H1 (cell line): Measurements from ENCODE around the gene CYP4F3. TPM values are rescaled to one million over a fixed set of nuclear protein-coding genes. Genes with fewer than 3 reads are reported as not detected.

ENCODE experiments used
- CTCF ChIA-PET: fragments of 300-600 bp; sonication (Branson Sonifier 250); formaldehyde crosslinking; loops from one replicate; lab custom pipeline; 2021; ENCODE audit not compliant: partially characterized antibody; lab: Charles Lee
- POLR2A ChIA-PET: fragments of 300-600 bp; sonication (Branson Sonifier 250); formaldehyde crosslinking; loops from one replicate; lab custom pipeline; 2021; ENCODE audit warnings: inconsistent platforms; ENCODE audit not compliant: partially characterized antibody; lab: Charles Lee
- DNase-seq, 2 experiments: peaks; one replicate each; pipeline versions ENCODE4 v3.0.0 to v3.0.0-alpha.2; 2010 to 2022; ENCODE audit warnings: low spot score in 2 of 2, low read depth in 1 of 2, mixed read lengths in 1 of 2
- FAIRE-seq: peaks from 2 replicates; lab custom pipeline; 2011; peaks lifted over from hg19 to GRCh38; lab: Jason Lieb, UNC
- H2AFZ ChIP-seq: 2 replicates; pipeline ENCODE4 v1.8.1; 2012; ENCODE audit warnings: low read length, inconsistent platforms
- H2AK5ac ChIP-seq: 2 replicates; pipeline ENCODE4 v1.6.1; 2013; ENCODE audit warnings: low read depth, low read length
- H2BK120ac ChIP-seq: replicated peaks from 2 replicates; pipeline ENCODE3; 2013; ENCODE audit warnings: low read depth, low read length, inconsistent platforms
- H2BK12ac ChIP-seq: 2 replicates; pipeline ENCODE4 v1.6.1; 2013; ENCODE audit warnings: low read depth, low read length
- H2BK15ac ChIP-seq: 2 replicates; pipeline ENCODE4 v1.6.1; 2013; ENCODE audit warnings: low read length
- H2BK20ac ChIP-seq: 2 replicates; pipeline ENCODE4 v1.6.1; 2013; ENCODE audit warnings: low read length
- H2BK5ac ChIP-seq: 2 replicates; pipeline ENCODE4 v1.6.1; 2013; ENCODE audit warnings: low read depth, low read length
- H3K14ac ChIP-seq: 2 replicates; pipeline ENCODE4 v1.6.1; 2013; ENCODE audit warnings: inconsistent platforms; ENCODE audit not compliant: insufficient read length
- H3K18ac ChIP-seq: 2 replicates; pipeline ENCODE4 v1.6.1; 2013; ENCODE audit warnings: low read length; ENCODE audit errors: extremely low read depth
- H3K23ac ChIP-seq: 2 replicates; pipeline ENCODE4 v1.6.1; 2013; ENCODE audit warnings: inconsistent platforms; ENCODE audit not compliant: insufficient read length
- H3K23me2 ChIP-seq: 2 replicates; pipeline ENCODE4 v1.6.1; 2013; ENCODE audit warnings: low read depth, low read length
- H3K27ac ChIP-seq: 2 replicates; pipeline ENCODE4 v1.6.1; 2011; ENCODE audit warnings: low read depth, low read length, inconsistent platforms
- H3K27me3 ChIP-seq, 4 experiments: replicated peaks in 1 of 4; 1 replicate in 1 of 4; 2 replicates in 3 of 4; pipeline versions ENCODE4 v1.6.1 to v1.8.1; 2011 to 2013; ENCODE audit warnings: low read length in 3 of 4, mild to moderate bottlenecking in 3 of 4, inconsistent platforms in 2 of 4, mixed read lengths in 2 of 4, moderate library complexity in 1 of 4; ENCODE audit not compliant: control insufficient read depth in 3 of 4, insufficient read depth in 3 of 4; ENCODE audit errors: extremely low read depth in 1 of 4
- H3K36me3 ChIP-seq, 4 experiments: 2 replicates each; pipeline versions ENCODE4 v1.6.1 to v1.8.1; 2011 to 2013; ENCODE audit warnings: mild to moderate bottlenecking in 4 of 4, low read length in 3 of 4, moderate library complexity in 2 of 4, control low read depth in 1 of 4, inconsistent platforms in 1 of 4; ENCODE audit not compliant: insufficient read depth in 4 of 4, control insufficient read depth in 2 of 4
- H3K4ac ChIP-seq: replicated peaks from 2 replicates; pipeline ENCODE3; 2013; ENCODE audit warnings: low read length, low read depth, mixed read lengths, inconsistent platforms; ENCODE audit not compliant: insufficient read length
- H3K4me1 ChIP-seq, 4 experiments: replicated peaks in 1 of 4; 1 replicate in 1 of 4; 2 replicates in 3 of 4; pipeline versions ENCODE4 v1.6.1 to v1.8.1; 2011 to 2013; ENCODE audit warnings: low read length in 3 of 4, inconsistent platforms in 2 of 4, mixed read lengths in 1 of 4; ENCODE audit not compliant: insufficient read depth in 4 of 4, control insufficient read depth in 3 of 4
- H3K4me2 ChIP-seq, 2 experiments: 2 replicates each; pipeline versions ENCODE4 v1.6.1 to v1.8.1; 2011 to 2013; ENCODE audit warnings: low read depth in 2 of 2, low read length in 2 of 2, control low read depth in 1 of 2, inconsistent platforms in 1 of 2, mild to moderate bottlenecking in 1 of 2; ENCODE audit not compliant: insufficient read depth in 1 of 2
- H3K4me3 ChIP-seq, 4 experiments: fragments of 200-600, 300-600 bp in 1 of 4; sonication (generic), shearing (Covaris generic), sonication (Bioruptor Twin) in 1 of 4; 2 replicates each; pipeline versions ENCODE4 v1.5.1 to v1.8.1; 2011 to 2016; ENCODE audit warnings: low read length in 4 of 4, low read depth in 3 of 4, control low read depth in 2 of 4, inconsistent platforms in 2 of 4, mild to moderate bottlenecking in 2 of 4, mixed read lengths in 1 of 4, moderate library complexity in 1 of 4; ENCODE audit not compliant: insufficient read depth in 2 of 4; ENCODE audit errors: extremely low read depth in 1 of 4
- H3K56ac ChIP-seq: replicated peaks from 2 replicates; pipeline ENCODE3; 2013; ENCODE audit warnings: low read depth, mild to moderate bottlenecking, mixed read lengths, low read length, inconsistent platforms; ENCODE audit not compliant: insufficient read length
- H3K79me1 ChIP-seq: 2 replicates; pipeline ENCODE4 v1.6.1; 2013; ENCODE audit warnings: low read depth, low read length, control low read depth
- H3K79me2 ChIP-seq, 2 experiments: 2 replicates each; pipeline versions ENCODE4 v1.6.1 to v1.8.1; 2012 to 2013; ENCODE audit warnings: low read length in 2 of 2, mild to moderate bottlenecking in 2 of 2, inconsistent platforms in 1 of 2; ENCODE audit not compliant: insufficient read depth in 2 of 2, control insufficient read depth in 1 of 2
- H3K9ac ChIP-seq, 4 experiments: replicated peaks in 1 of 4; 1 replicate in 1 of 4; 2 replicates in 3 of 4; pipeline versions ENCODE4 v1.6.1 to v1.8.1; 2011 to 2013; ENCODE audit warnings: low read depth in 3 of 4, low read length in 3 of 4, control low read depth in 2 of 4, mild to moderate bottlenecking in 2 of 4, moderate library complexity in 2 of 4, inconsistent platforms in 1 of 4; ENCODE audit errors: extremely low read depth in 1 of 4
- H3K9me3 ChIP-seq, 2 experiments: 2 replicates each; pipeline versions ENCODE4 v1.6.1 to v1.8.1; 2012 to 2013; ENCODE audit warnings: mild to moderate bottlenecking in 2 of 2, moderate library complexity in 2 of 2, control low read depth in 1 of 2, inconsistent platforms in 1 of 2, low read depth in 1 of 2, low read length in 1 of 2, mixed read lengths in 1 of 2; ENCODE audit not compliant: insufficient read depth in 2 of 2
- H4K20me1 ChIP-seq, 2 experiments: replicated peaks in 1 of 2; 2 replicates each; pipeline versions ENCODE3 to v1.8.1; 2011 to 2013; ENCODE audit warnings: inconsistent platforms in 2 of 2, low read length in 2 of 2, mild to moderate bottlenecking in 1 of 2; ENCODE audit not compliant: insufficient read depth in 2 of 2, control insufficient read depth in 1 of 2
- H4K5ac ChIP-seq: 2 replicates; pipeline ENCODE4 v1.6.1; 2013; ENCODE audit warnings: low read length, low read depth, mixed read lengths, inconsistent platforms; ENCODE audit not compliant: insufficient read length
- H4K8ac ChIP-seq: 2 replicates; pipeline ENCODE4 v1.8.0; 2013; ENCODE audit warnings: mild to moderate bottlenecking, moderate library complexity, low read length, inconsistent platforms; ENCODE audit not compliant: insufficient read depth; ENCODE audit errors: extremely low read depth
- H4K91ac ChIP-seq: replicated peaks from 2 replicates; pipeline ENCODE3; 2013; ENCODE audit warnings: low read length, mixed read lengths, inconsistent platforms; ENCODE audit not compliant: insufficient read length
- ASH2L ChIP-seq: fragments of 200-600, 300-600 bp; sonication (generic); IDR thresholded peaks from one replicate; pipeline ENCODE4 v1.7.1; 2017; ENCODE audit warnings: low read length
- ATF2 ChIP-seq: IDR thresholded peaks from 2 replicates; pipeline ENCODE4 v1.6.1; 2012; ENCODE audit warnings: low read length, inconsistent platforms
- BRCA1 ChIP-seq: IDR thresholded peaks from 2 replicates; pipeline ENCODE4 v1.6.1; 2012; ENCODE audit warnings: low read depth, low read length, improper control_type of control experiment
- CEBPB ChIP-seq: IDR thresholded peaks from 2 replicates; pipeline ENCODE4 v1.6.1; 2012; ENCODE audit warnings: low read depth, low read length
- EGR1 ChIP-seq: IDR thresholded peaks from 2 replicates; pipeline ENCODE4 v1.6.1; 2011; ENCODE audit warnings: low read depth, low read length, borderline replicate concordance
- GABPA ChIP-seq: IDR thresholded peaks from 2 replicates; pipeline ENCODE4 v1.6.1; 2011; ENCODE audit warnings: mild to moderate bottlenecking, low read length, moderate library complexity, borderline replicate concordance; ENCODE audit not compliant: insufficient read depth
- KDM4A ChIP-seq: IDR thresholded peaks from one replicate; pipeline ENCODE4 v1.7.1; 2012; ENCODE audit warnings: low read depth, mild to moderate bottlenecking, moderate library complexity, low read length, inconsistent platforms; ENCODE audit not compliant: severe bottlenecking
- RAD21 ChIP-seq, 2 experiments: IDR thresholded peaks in 1 of 2; conservative IDR thresholded peaks in 1 of 2; 2 replicates each; pipeline ENCODE4 v1.6.1; 2011; ENCODE audit warnings: low read depth in 2 of 2, low read length in 2 of 2, improper control_type of control experiment in 1 of 2, inconsistent platforms in 1 of 2, mild to moderate bottlenecking in 1 of 2, moderate library complexity in 1 of 2
- RXRA ChIP-seq: IDR thresholded peaks from 2 replicates; pipeline ENCODE4 v1.6.1; 2011; ENCODE audit warnings: low read depth, mild to moderate bottlenecking, low read length, moderate library complexity; ENCODE audit not compliant: insufficient read depth
- SAP30 ChIP-seq: fragments of 300-600 bp; sonication (generic); IDR thresholded peaks from 2 replicates; pipeline ENCODE4 v1.7.1; 2012; ENCODE audit warnings: low read length, moderate library complexity, mild to moderate bottlenecking, inconsistent platforms; ENCODE audit not compliant: insufficient read depth, insufficient replicate concordance
- SUZ12 ChIP-seq: fragments of 200-600 bp; sonication (generic); IDR thresholded peaks from 2 replicates; pipeline ENCODE4 v1.6.1; 2012; ENCODE audit warnings: mild to moderate bottlenecking, inconsistent platforms, low read length, moderate library complexity, mixed read lengths
- TAF7 ChIP-seq: optimal IDR thresholded peaks from 2 replicates; pipeline ENCODE3; 2011; ENCODE audit warnings: low read depth, mild to moderate bottlenecking, inconsistent platforms, low read length, moderate library complexity, borderline replicate concordance
- WGBS, 2 experiments: shearing (Covaris generic) in 1 of 2; methylation state at CpG; one replicate each; pipeline versions ENCODE4 v1.1.6 to v1.1.7; 2013 to 2015; ENCODE audit warnings: low lambda C conversion rate in 2 of 2, mixed read lengths in 2 of 2, inconsistent platforms in 1 of 2, low coverage in 1 of 2, missing lambda C conversion rate in 1 of 2; ENCODE audit not compliant: insufficient replicate concordance in 2 of 2, insufficient coverage in 1 of 2, insufficient read length in 1 of 2; ENCODE audit errors: extremely low coverage in 1 of 2, missing lambda C conversion rate in 1 of 2; 5-methylcytosine and 5-hydroxymethylcytosine counted together
- polyA plus RNA-seq, 7 experiments: library from polyadenylated mRNA; depleted of rRNA in 3 of 7; stranded (reverse) in 5 of 7; unstranded in 2 of 7; fragments of >200 nt in 5 of 7; fragments of 200-250 nt in 2 of 7; gene quantifications; 1 replicate in 5 of 7; 2 replicates in 1 of 7; 4 replicates in 1 of 7; pipeline versions ENCODE4 v1.2.1 to v1.2.3, GENCODE V29; 2011 to 2013; ENCODE audit warnings: missing spikeins in 2 of 7, mixed read lengths in 2 of 7
- total RNA-seq: library from RNA; stranded (reverse); fragmentation: NEBNext Ultra II Directional; extraction: Animal tissue kit (Norgen Biotek cat#: 25700); gene quantifications from 2 replicates; pipeline ENCODE4 v1.2.1, GENCODE V29; 2021

The CYP4F3 gene
- total and polyA plus RNA-seq, 2 of the 8 experiments (the other 6 are each of a cell fraction or from before 2014, with no cell fraction given): not detected

GRCh38 chr19:15643387-15643786 is 2.7 kb downstream of the CYP4F3 start:
- Histone ChIP-seq H4K5ac (no peak overlapping the region), H2BK120ac (no peak overlapping the region), H2BK15ac (no peak overlapping the region), H3K4me2 (no peak overlapping the region), H2BK5ac (no peak overlapping the region), H4K20me1 (no peaks in the 10 kb centered on the region), H3K18ac (no peak overlapping the region), H3K27me3 (no peaks in the 10 kb centered on the region), H2AK5ac (no peak overlapping the region), H3K14ac (no peak overlapping the region), H3K4me3 (no peak overlapping the region), H4K91ac (no peak overlapping the region), H3K79me1 (no peaks in the 10 kb centered on the region; the same call in 1 of the 2 replicates), H3K9me3 (peaks cover 76 to 90% of the 10 kb centered on the region in 2 experiments), H3K9ac (no peak overlapping the region), H2BK20ac (no peak overlapping the region), H3K23ac (no peak overlapping the region), H3K36me3 (no peaks in the 10 kb centered on the region; a peak in 1 of 8 replicates), H4K8ac (no peak overlapping the region), H3K23me2 (peaks cover 4% of the 10 kb centered on the region; the same call in 1 of the 2 replicates), H3K27ac (no peak overlapping the region), H3K56ac (no peak overlapping the region), H2AFZ (no peak overlapping the region), H3K4ac (no peak overlapping the region), H2BK12ac (no peak overlapping the region), H3K4me1 (no peaks in the 10 kb centered on the region), H3K79me2 (no peaks in the 10 kb centered on the region)
- WGBS, 2 experiments: 71% methylated on average over 3 of the region's 3 CpGs; no CpG with 5 or more reads in 1 of the 2 experiments
- CTCF ChIA-PET: no interaction called here
- DNase-seq: no peak
- POLR2A ChIA-PET: no interaction called here
- FAIRE-seq: no peak
- TF ChIP-seq RXRA (no peak), ATF2 (no peak), EGR1 (no peak), BRCA1 (no peak), GABPA (no peak), ASH2L (no peak), SUZ12 (no peak), TAF7 (no peak), RAD21 (IDR thresholded peaks at IDR 0.05 in 1 of 2, conservative IDR thresholded peaks at IDR 0.05 in 1 of 2; ENCODE audit: low read depth in 2 of 2, low read length in 2 of 2) (no peak), KDM4A (no peak), SAP30 (no peak), CEBPB (no peak)
